ENCODE data around the gene ELMOD3. TPM values are rescaled to one million over a fixed set of nuclear protein-coding genes. Genes with fewer than 3 reads are reported as not detected.

The ELMOD3 gene
- polyA plus RNA-seq, 1 donor (not counting 4 experiments of a cell fraction or from before 2014, with no cell fraction given): 20.1 TPM

DNA sequence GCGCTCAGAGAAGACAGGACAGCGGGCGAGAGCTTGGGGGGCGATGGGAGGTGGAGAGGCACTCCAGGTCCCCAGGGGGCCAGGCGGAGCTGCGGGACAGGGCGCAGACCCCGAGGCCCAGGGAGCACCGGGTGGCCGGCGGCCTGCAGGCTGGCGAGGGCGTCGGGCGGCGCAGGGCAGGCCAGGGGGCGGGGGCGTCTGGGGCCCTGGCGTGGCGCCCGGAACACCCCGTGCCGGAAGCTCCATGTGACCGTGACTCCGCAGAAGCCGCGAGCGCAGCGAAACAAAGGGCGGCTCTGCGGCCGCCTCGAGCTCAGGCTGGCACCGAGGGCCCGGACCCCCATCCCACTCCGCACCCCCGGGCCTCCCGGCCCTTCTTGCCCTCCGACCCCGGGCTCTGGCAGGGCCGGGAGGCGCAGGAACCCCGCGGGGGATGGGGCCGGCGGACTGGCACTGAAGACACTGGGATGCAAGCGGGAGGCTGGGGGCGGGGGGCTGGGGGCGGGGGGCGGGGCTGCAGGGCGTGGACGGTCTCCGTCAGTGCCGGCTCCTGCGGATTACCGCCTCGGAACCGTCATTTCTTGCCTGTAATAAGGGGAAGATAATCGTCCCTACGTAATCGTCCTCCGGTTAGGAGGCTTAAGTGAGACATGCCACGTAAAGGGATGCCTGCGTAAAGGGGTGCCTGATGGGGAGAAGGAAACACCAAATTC, 83.1 kb downstream of the ELMOD3 start:
- Histone ChIP-seq H3K9me3 (ENCODE audit: control insufficient read depth, low read depth, low read length) (no peaks in the 10 kb centered on the region), H3K4me1 (ENCODE audit: control insufficient read depth, extremely low read depth, insufficient read depth, low read length) (peaks cover 25% of the 10 kb centered on the region), H4K20me1 (ENCODE audit: control insufficient read depth, extremely low read depth, insufficient read depth, low read length) (no peaks in the 10 kb centered on the region), H3K36me3 (ENCODE audit: control insufficient read depth in 2 of 2, extremely low read depth in 1 of 2, insufficient read depth in 2 of 2, low read length in 2 of 2) (no peaks in the 10 kb centered on the region), H3K79me2 (ENCODE audit: control insufficient read depth, insufficient read depth, low read length) (no peaks in the 10 kb centered on the region), H3K27me3 (ENCODE audit: control insufficient read depth, extremely low read depth, insufficient read depth, low read length) (no peaks in the 10 kb centered on the region), H3K27ac (ENCODE audit: control insufficient read depth, insufficient read depth, low read length) (peak overlapping the region; percentile 36), H3K9ac (ENCODE audit: control insufficient read depth, extremely low read depth, insufficient read depth, low read length) (peak overlapping the region; percentile 57), H2AFZ (ENCODE audit: control insufficient read depth, low read length) (peak overlapping the region; percentile 29), H3K4me3 (ENCODE audit: control insufficient read depth in 2 of 3, extremely low read depth in 1 of 3, insufficient read depth in 2 of 3, low read depth in 1 of 3, low read length in 3 of 3) (peak overlapping the region in 1 of 3 experiments; percentile 39), H3K4me2 (ENCODE audit: control insufficient read depth, extremely low read depth, insufficient read depth, low read depth, low read length) (peak overlapping the region; percentile 67), H3K9me1 (ENCODE audit: control insufficient read depth, extremely low read depth, insufficient read depth, low read length) (no peaks in the 10 kb centered on the region)
- TF ChIP-seq, protein P1, sequence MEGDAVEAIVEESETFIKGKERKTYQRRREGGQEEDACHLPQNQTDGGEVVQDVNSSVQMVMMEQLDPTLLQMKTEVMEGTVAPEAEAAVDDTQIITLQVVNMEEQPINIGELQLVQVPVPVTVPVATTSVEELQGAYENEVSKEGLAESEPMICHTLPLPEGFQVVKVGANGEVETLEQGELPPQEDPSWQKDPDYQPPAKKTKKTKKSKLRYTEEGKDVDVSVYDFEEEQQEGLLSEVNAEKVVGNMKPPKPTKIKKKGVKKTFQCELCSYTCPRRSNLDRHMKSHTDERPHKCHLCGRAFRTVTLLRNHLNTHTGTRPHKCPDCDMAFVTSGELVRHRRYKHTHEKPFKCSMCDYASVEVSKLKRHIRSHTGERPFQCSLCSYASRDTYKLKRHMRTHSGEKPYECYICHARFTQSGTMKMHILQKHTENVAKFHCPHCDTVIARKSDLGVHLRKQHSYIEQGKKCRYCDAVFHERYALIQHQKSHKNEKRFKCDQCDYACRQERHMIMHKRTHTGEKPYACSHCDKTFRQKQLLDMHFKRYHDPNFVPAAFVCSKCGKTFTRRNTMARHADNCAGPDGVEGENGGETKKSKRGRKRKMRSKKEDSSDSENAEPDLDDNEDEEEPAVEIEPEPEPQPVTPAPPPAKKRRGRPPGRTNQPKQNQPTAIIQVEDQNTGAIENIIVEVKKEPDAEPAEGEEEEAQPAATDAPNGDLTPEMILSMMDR (optimal IDR thresholded peaks at IDR 0.05 in 1 of 3, IDR thresholded peaks at IDR 0.05 in 1 of 3, conservative IDR thresholded peaks at IDR 0.05 in 1 of 3; ENCODE audit: extremely low read depth in 1 of 3, insufficient read depth in 2 of 3, low read length in 3 of 3): no peak
- TF ChIP-seq EZH2 (IDR thresholded peaks at IDR 0.05; ENCODE audit: low read length): no peak
- no peak for DNase-seq (ENCODE audit: low read depth, low spot score)
- dilution Hi-C loops (cut with MboI; ENCODE audit: extremely low pct_ligation_motif_present, low sequenced_read_pairs): no loop called here
- no peak for FAIRE-seq

DNA sequence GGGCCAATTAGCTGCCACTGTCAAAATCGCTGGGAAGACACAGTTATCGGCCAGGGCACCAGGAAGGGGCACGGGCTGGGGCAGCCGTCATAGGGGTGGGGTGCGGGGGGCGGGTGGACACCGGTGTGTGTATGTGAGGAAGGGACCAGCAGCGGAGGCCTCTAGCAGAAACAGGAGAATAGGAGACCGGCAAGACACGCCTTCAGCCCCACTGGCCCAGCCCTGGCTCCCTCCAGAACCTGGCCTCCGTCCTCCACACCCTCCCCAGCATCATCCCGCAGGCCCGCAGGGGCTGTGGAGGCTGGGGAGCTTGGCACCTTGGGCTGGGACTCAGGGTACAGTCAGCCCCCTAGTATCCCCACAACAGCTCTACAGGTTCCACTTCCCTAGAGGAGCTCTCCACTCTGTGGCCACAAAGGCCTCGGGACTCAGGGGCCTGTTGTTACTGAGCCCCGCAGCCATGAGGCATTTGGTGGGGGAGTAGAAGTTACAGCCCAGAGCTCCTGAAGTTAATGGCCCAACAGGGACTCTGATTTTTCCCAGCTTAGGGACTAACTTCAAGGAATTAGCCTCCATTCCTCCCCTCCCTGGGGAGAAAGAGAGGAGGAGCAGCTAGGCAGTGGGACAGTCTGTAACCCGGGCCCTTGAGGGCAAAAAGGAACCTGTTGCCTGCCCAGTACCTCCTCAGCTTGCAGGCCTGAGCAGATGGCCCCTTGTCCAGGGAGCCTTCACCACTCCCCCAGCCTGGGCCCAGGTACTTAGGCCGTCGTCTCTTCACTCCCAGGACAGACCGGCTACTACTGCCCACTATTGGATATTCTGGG, 83.8 kb downstream of the ELMOD3 start:
- no peak for DNase-seq (ENCODE audit: low read depth, low spot score)
- H3K27me3 ChIP-seq (ENCODE audit: control insufficient read depth, extremely low read depth, insufficient read depth, low read length): no peaks in the 10 kb centered on the region
- peak overlapping the region; percentile 36 for H3K27ac ChIP-seq (ENCODE audit: control insufficient read depth, insufficient read depth, low read length)

More for the DNA sequence above, 83.8 kb downstream of the ELMOD3 start:
- peak overlapping the region in 1 of 3 experiments; percentile 39 for H3K4me3 ChIP-seq (ENCODE audit: control insufficient read depth in 2 of 3, extremely low read depth in 1 of 3, insufficient read depth in 2 of 3, low read depth in 1 of 3, low read length in 3 of 3)
- dilution Hi-C loops (cut with MboI; ENCODE audit: extremely low pct_ligation_motif_present, low sequenced_read_pairs): no loop called here
- H3K4me1 ChIP-seq (ENCODE audit: control insufficient read depth, extremely low read depth, insufficient read depth, low read length): peaks cover 22% of the 10 kb centered on the region
- H3K79me2 ChIP-seq (ENCODE audit: control insufficient read depth, insufficient read depth, low read length): no peaks in the 10 kb centered on the region
- H3K9me3 ChIP-seq (ENCODE audit: control insufficient read depth, low read depth, low read length): no peaks in the 10 kb centered on the region
- H3K9ac ChIP-seq (ENCODE audit: control insufficient read depth, extremely low read depth, insufficient read depth, low read length): peak overlapping the region; percentile 57
- H2AFZ ChIP-seq (ENCODE audit: control insufficient read depth, low read length): peak overlapping the region; percentile 33
- H3K9me1 ChIP-seq (ENCODE audit: control insufficient read depth, extremely low read depth, insufficient read depth, low read length): no peaks in the 10 kb centered on the region
- TF ChIP-seq, protein P1 (optimal IDR thresholded peaks at IDR 0.05 in 1 of 3, IDR thresholded peaks at IDR 0.05 in 1 of 3, conservative IDR thresholded peaks at IDR 0.05 in 1 of 3; ENCODE audit: extremely low read depth in 1 of 3, insufficient read depth in 2 of 3, low read length in 3 of 3): no peak
- no peak for TF ChIP-seq EZH2 (IDR thresholded peaks at IDR 0.05; ENCODE audit: low read length)
- no peaks in the 10 kb centered on the region for H3K36me3 ChIP-seq (ENCODE audit: control insufficient read depth in 2 of 2, extremely low read depth in 1 of 2, insufficient read depth in 2 of 2, low read length in 2 of 2)
- no peaks in the 10 kb centered on the region for H4K20me1 ChIP-seq (ENCODE audit: control insufficient read depth, extremely low read depth, insufficient read depth, low read length)
- no peak for FAIRE-seq
- H3K4me2 ChIP-seq (ENCODE audit: control insufficient read depth, extremely low read depth, insufficient read depth, low read depth, low read length): peak overlapping the region; percentile 67

Data from keratinocyte (primary cell).